ENCODE results near the gene SNX9. TPM values are rescaled to one million over a fixed set of nuclear protein-coding genes. Genes with fewer than 3 reads are reported as not detected.
"Not testable (repeated sequence)": the region's sequence is repeated elsewhere in the genome, so short reads cannot be mapped to it uniquely, and the experiment has no call there.

The SNX9 gene
- total RNA-seq, 1 donor from 2014 or later, result 36.0 TPM

DNA sequence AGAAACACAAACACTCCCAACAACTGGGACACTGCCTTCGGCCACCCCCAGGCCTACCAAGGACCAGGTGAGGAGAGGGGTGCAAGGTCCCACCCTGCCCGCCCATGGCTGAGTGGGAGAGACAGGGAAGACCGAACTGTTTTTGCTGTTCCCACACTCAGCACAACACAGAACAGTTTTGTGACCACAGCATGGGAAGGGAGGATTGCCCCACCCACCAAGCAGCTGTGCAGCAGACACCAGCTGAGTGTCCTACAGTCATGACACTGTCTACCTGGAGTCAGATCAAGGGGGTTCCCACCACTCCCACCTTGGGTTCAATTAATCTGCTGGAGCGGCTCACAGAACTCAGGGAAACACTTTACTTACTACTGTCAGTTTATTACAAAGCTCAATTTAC is 73.9 kb downstream of the SNX9 start:
- TF ChIP-seq EZH2 (IDR thresholded peaks at IDR 0.05; ENCODE audit: insufficient read depth, low read length), result no peak
- TF ChIP-seq CTCF (IDR thresholded peaks at IDR 0.05; ENCODE audit: insufficient read depth, low read depth, low read length), result no peak
- peaks cover 13% of the 10 kb centered on the region for H3K36me3 Mint-ChIP-seq (ENCODE audit: low read depth, unreplicated experiment)
- H3K4me1 Mint-ChIP-seq (ENCODE audit: low read depth, unreplicated experiment), result peaks cover 5% of the 10 kb centered on the region
- no peak overlapping the region for H3K27ac Mint-ChIP-seq (ENCODE audit: unreplicated experiment)
- no peak overlapping the region for H3K9ac ChIP-seq (ENCODE audit: low read length)
- H3K27me3 Mint-ChIP-seq (ENCODE audit: low read depth, unreplicated experiment), result no peaks in the 10 kb centered on the region
- H3K36me3 ChIP-seq (ENCODE audit: insufficient read depth, low read length), result peaks cover 13% of the 10 kb centered on the region
- DNase-seq (ENCODE audit: low read depth) (no peak), FAIRE-seq (no peak)
- H3K27ac ChIP-seq (ENCODE audit: low read depth, low read length), result no peak overlapping the region
- H3K27me3 ChIP-seq (ENCODE audit: insufficient read depth, low read length), result no peaks in the 10 kb centered on the region
- no peaks in the 10 kb centered on the region for H3K4me1 ChIP-seq (ENCODE audit: insufficient read depth, low read length)
- H2AFZ ChIP-seq (ENCODE audit: low read depth, low read length), result no peak overlapping the region
- H3K4me3 Mint-ChIP-seq (ENCODE audit: unreplicated experiment), result no peak overlapping the region
- H3K9me3 Mint-ChIP-seq (ENCODE audit: unreplicated experiment), result no peaks in the 10 kb centered on the region
- H4K20me1 ChIP-seq (ENCODE audit: insufficient read depth, low read length), result peaks cover 11% of the 10 kb centered on the region
- H3K4me2 ChIP-seq (ENCODE audit: low read length), result no peak overlapping the region
- no peak overlapping the region for H3K4me3 ChIP-seq (ENCODE audit: insufficient read depth, low read depth, low read length)
- H3K79me2 ChIP-seq (ENCODE audit: insufficient read depth, low read length), result no peaks in the 10 kb centered on the region
- no peaks in the 10 kb centered on the region for H3K9me3 ChIP-seq (ENCODE audit: insufficient read depth, low read depth, low read length)

- Histone ChIP-seq H3K4me2 (ENCODE audit: low read length) (no peak overlapping the region), H3K36me3 (ENCODE audit: insufficient read depth, low read length) (peaks cover 19% of the 10 kb centered on the region), H2AFZ (ENCODE audit: low read depth, low read length) (no peak overlapping the region), H3K9ac (ENCODE audit: low read length) (no peak overlapping the region), H4K20me1 (ENCODE audit: insufficient read depth, low read length) (peaks cover 6% of the 10 kb centered on the region), H3K27me3 (ENCODE audit: insufficient read depth, low read length) (no peaks in the 10 kb centered on the region), H3K27ac (ENCODE audit: low read depth, low read length) (no peak overlapping the region), H3K4me3 (ENCODE audit: insufficient read depth, low read depth, low read length) (no peak overlapping the region), H3K79me2 (ENCODE audit: insufficient read depth, low read length) (no peaks in the 10 kb centered on the region), H3K9me3 (ENCODE audit: insufficient read depth, low read depth, low read length) (no peaks in the 10 kb centered on the region), H3K4me1 (ENCODE audit: insufficient read depth, low read length) (no peaks in the 10 kb centered on the region)
- Mint-ChIP-seq H3K27me3 (ENCODE audit: low read depth, unreplicated experiment) (no peaks in the 10 kb centered on the region), H3K4me1 (ENCODE audit: low read depth, unreplicated experiment) (peaks cover 5% of the 10 kb centered on the region), H3K27ac (ENCODE audit: unreplicated experiment) (no peak overlapping the region), H3K9me3 (ENCODE audit: unreplicated experiment) (no peaks in the 10 kb centered on the region), H3K4me3 (ENCODE audit: unreplicated experiment) (no peak overlapping the region), H3K36me3 (ENCODE audit: low read depth, unreplicated experiment) (peaks cover 16% of the 10 kb centered on the region)
- no peak for DNase-seq (ENCODE audit: low read depth)
- FAIRE-seq, result no peak
- no peak for TF ChIP-seq CTCF (IDR thresholded peaks at IDR 0.05; ENCODE audit: insufficient read depth, low read depth, low read length)
- TF ChIP-seq EZH2 (IDR thresholded peaks at IDR 0.05; ENCODE audit: insufficient read depth, low read length), result no peak
These were observed 75.1 kb downstream of the SNX9 start for GRCh38 chr6:157898169-157898568.

DNA sequence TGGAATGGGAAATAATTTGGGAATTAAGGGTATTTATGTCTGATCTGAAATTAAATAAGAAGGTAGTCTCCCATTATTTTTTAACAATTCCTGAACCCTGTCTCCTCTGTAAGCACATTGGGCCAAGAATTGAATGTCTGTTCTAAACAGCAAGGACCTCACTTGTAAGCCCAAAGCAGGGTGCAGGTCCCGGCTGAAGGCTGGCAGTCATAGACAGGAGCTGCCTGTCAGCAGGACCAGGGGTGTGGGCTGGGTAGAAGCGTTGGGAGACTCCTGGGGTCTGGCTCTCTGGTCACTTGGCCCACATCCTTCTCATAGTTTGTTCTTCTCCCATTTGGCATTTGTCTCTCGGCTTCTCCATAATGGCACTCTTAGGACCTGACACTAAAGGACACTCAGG is 75.6 kb downstream of the SNX9 start:
- TF ChIP-seq EZH2 (IDR thresholded peaks at IDR 0.05; ENCODE audit: insufficient read depth, low read length) (no peak), CTCF (IDR thresholded peaks at IDR 0.05; ENCODE audit: insufficient read depth, low read depth, low read length) (no peak)
- H3K79me2 ChIP-seq (ENCODE audit: insufficient read depth, low read length), result no peaks in the 10 kb centered on the region
- peaks cover 6% of the 10 kb centered on the region for H4K20me1 ChIP-seq (ENCODE audit: insufficient read depth, low read length)
- no peak overlapping the region for H3K9ac ChIP-seq (ENCODE audit: low read length)
- Mint-ChIP-seq H3K4me3 (ENCODE audit: unreplicated experiment) (no peak overlapping the region), H3K27me3 (ENCODE audit: low read depth, unreplicated experiment) (no peaks in the 10 kb centered on the region), H3K36me3 (ENCODE audit: low read depth, unreplicated experiment) (peaks cover 17% of the 10 kb centered on the region), H3K27ac (ENCODE audit: unreplicated experiment) (no peak overlapping the region), H3K9me3 (ENCODE audit: unreplicated experiment) (no peaks in the 10 kb centered on the region), H3K4me1 (ENCODE audit: low read depth, unreplicated experiment) (peaks cover 5% of the 10 kb centered on the region)
- H3K27ac ChIP-seq (ENCODE audit: low read depth, low read length), result no peak overlapping the region
- no peak overlapping the region for H3K4me2 ChIP-seq (ENCODE audit: low read length)
- no peak overlapping the region for H2AFZ ChIP-seq (ENCODE audit: low read depth, low read length)
- no peaks in the 10 kb centered on the region for H3K27me3 ChIP-seq (ENCODE audit: insufficient read depth, low read length)
- no peaks in the 10 kb centered on the region for H3K4me1 ChIP-seq (ENCODE audit: insufficient read depth, low read length)
- H3K4me3 ChIP-seq (ENCODE audit: insufficient read depth, low read depth, low read length), result no peak overlapping the region
- peaks cover 19% of the 10 kb centered on the region for H3K36me3 ChIP-seq (ENCODE audit: insufficient read depth, low read length)
- FAIRE-seq (no peak), DNase-seq (ENCODE audit: low read depth) (no peak)
- H3K9me3 ChIP-seq (ENCODE audit: insufficient read depth, low read depth, low read length), result no peaks in the 10 kb centered on the region

GRCh38 chr6:157900262-157900661 is 77.2 kb downstream of the SNX9 start:
- H3K79me2 ChIP-seq (ENCODE audit: insufficient read depth, low read length); H3K4me2 ChIP-seq (ENCODE audit: low read length); H3K27me3 Mint-ChIP-seq (ENCODE audit: low read depth, unreplicated experiment); H3K9ac ChIP-seq (ENCODE audit: low read length); H2AFZ ChIP-seq (ENCODE audit: low read depth, low read length); H4K20me1 ChIP-seq (ENCODE audit: insufficient read depth, low read length); H3K4me1 ChIP-seq (ENCODE audit: insufficient read depth, low read length); H3K4me3 Mint-ChIP-seq (ENCODE audit: unreplicated experiment); H3K27ac Mint-ChIP-seq (ENCODE audit: unreplicated experiment); H3K4me1 Mint-ChIP-seq (ENCODE audit: low read depth, unreplicated experiment); H3K27ac ChIP-seq (ENCODE audit: low read depth, low read length); H3K9me3 ChIP-seq (ENCODE audit: insufficient read depth, low read depth, low read length); H3K27me3 ChIP-seq (ENCODE audit: insufficient read depth, low read length); FAIRE-seq; H3K4me3 ChIP-seq (ENCODE audit: insufficient read depth, low read depth, low read length); H3K9me3 Mint-ChIP-seq (ENCODE audit: unreplicated experiment); DNase-seq (ENCODE audit: low read depth): not testable (repeated sequence)
- peaks cover 24% of the 10 kb centered on the region for H3K36me3 ChIP-seq (ENCODE audit: insufficient read depth, low read length)
- peaks cover 17% of the 10 kb centered on the region for H3K36me3 Mint-ChIP-seq (ENCODE audit: low read depth, unreplicated experiment)
